ENCODE data around the gene FMO4.

- TF ChIP-seq POLR2AphosphoS5 (IDR thresholded peaks at IDR 0.05; ENCODE audit: borderline replicate concordance, low read depth, low read length) (no peak), EZH2 (IDR thresholded peaks at IDR 0.05) (no peak)
Observed at GRCh38 chr1:171372418-171373084, 58.6 kb downstream of the FMO4 start.
